Esophagus muscularis mucosa (tissue), 4 donors: ENCODE data around the gene AKT1. TPM values are rescaled to one million over a fixed set of nuclear protein-coding genes. Genes with fewer than 3 reads are reported as not detected.
A peak's percentile ranks its signal among the peaks of the same experiment; 100 is the strongest.

Experiments
- DNase-seq: peaks from one replicate; pipeline ENCODE4 v3.0.0-alpha.2; 2017; ENCODE audit errors: extremely low spot score
- H3K27ac ChIP-seq, 4 donors: fragments of 200-600 bp; sonication (generic); replicated peaks in 1 of 4; 1 replicate in 3 of 4; 2 replicates in 1 of 4; pipeline ENCODE4 v1.5.1; 2016 to 2019; ENCODE audit warnings: mild to moderate bottlenecking in 1 of 4
- H3K27me3 ChIP-seq, 4 donors: fragments of 200-600 bp; sonication (generic); one replicate each; pipeline versions ENCODE4 v1.5.1 to v1.6.0; 2016 to 2019
- H3K36me3 ChIP-seq, 4 donors: fragments of 200-600 bp; sonication (generic); one replicate each; pipeline ENCODE4 v1.5.1; 2016 to 2019
- H3K4me1 ChIP-seq, 4 donors: fragments of 200-600 bp; sonication (generic); one replicate each; pipeline ENCODE4 v1.5.1; 2016 to 2019
- H3K4me3 ChIP-seq, 4 donors: fragments of 200-600 bp; sonication (generic); 1 replicate in 2 of 4; 2 replicates in 2 of 4; pipeline ENCODE4 v1.5.1; 2016 to 2019; ENCODE audit warnings: mild to moderate bottlenecking in 4 of 4, moderate library complexity in 1 of 4
- H3K9me3 ChIP-seq, 4 donors: fragments of 200-600 bp; sonication (generic); 1 replicate in 3 of 4; 2 replicates in 1 of 4; pipeline ENCODE4 v1.5.1; 2016 to 2019
- CTCF ChIP-seq, 3 experiments: fragments of 200-600 bp in 2 of 3; fragments of 450-650 bp in 1 of 3; sonication (generic) in 2 of 3; IDR thresholded peaks; one replicate each; pipeline ENCODE4 v1.5.1; 2017 to 2019; ENCODE audit warnings: antibody characterized with exemption in 3 of 3, mild to moderate bottlenecking in 2 of 3, moderate library complexity in 1 of 3
- EP300 ChIP-seq: sonication (generic); formaldehyde crosslinking; IDR thresholded peaks from one replicate; pipeline ENCODE4 v1.6.1; 2017; ENCODE audit warnings: antibody characterized with exemption
- POLR2A ChIP-seq: fragments of 450-650 bp; IDR thresholded peaks from one replicate; pipeline ENCODE4 v1.6.1; 2017; ENCODE audit warnings: antibody characterized with exemption, moderate library complexity, mild to moderate bottlenecking, low read depth
- POLR2AphosphoS5 ChIP-seq, 2 donors: sonication (generic); formaldehyde crosslinking; IDR thresholded peaks; one replicate each; pipeline ENCODE4 v1.6.1; 2017; ENCODE audit warnings: antibody characterized with exemption in 2 of 2
- WGBS: methylation state at CpG from one replicate; pipeline ENCODE4 v1.1.5; 2018; 5-methylcytosine and 5-hydroxymethylcytosine counted together
- intact Hi-C: fragments of 100-400 bp; cut with DNase I; formaldehyde crosslinking; loops from one replicate; pipeline ENCODE4 v1.15.1; 2023
- total RNA-seq, 4 donors: library from RNA; depleted of rRNA; stranded (reverse); fragments of >200 nt; gene quantifications; one replicate each; pipeline versions ENCODE4 v1.1.0 to v1.2.1, GENCODE V29; 2016

The AKT1 gene
- total RNA-seq, 4 donors from 2014 or later = 162 to 267 (median 187) TPM

GRCh38 chr14:104821971-104822608 lies 26.5 kb upstream of the AKT1 start:
- no peaks in the 10 kb centered on the region for H3K27me3 ChIP-seq
- WGBS = 88% methylated on average over 25 of the region's 27 CpGs
- intact Hi-C loops = no loop called here
- H3K4me3 ChIP-seq = no peak overlapping the region
- no peak overlapping the region for H3K27ac ChIP-seq
- no peak for TF ChIP-seq CTCF (IDR thresholded peaks at IDR 0.05)
- no peak for TF ChIP-seq POLR2AphosphoS5 (IDR thresholded peaks at IDR 0.05)
- no peak for TF ChIP-seq POLR2A
- no peak for TF ChIP-seq EP300
- H3K9me3 ChIP-seq = no peaks in the 10 kb centered on the region
- no peaks in the 10 kb centered on the region for H3K36me3 ChIP-seq
- no peak for DNase-seq
- H3K4me1 ChIP-seq = peaks cover 19 to 35% (median 32%) of the 10 kb centered on the region in 4 donors

GRCh38 chr14:104821229-104821945 lies 25.8 kb upstream of the AKT1 start:
- 79% methylated on average over 13 of the region's 23 CpGs for WGBS
- H3K9me3 ChIP-seq = no peaks in the 10 kb centered on the region
- peaks cover 22 to 37% (median 33%) of the 10 kb centered on the region in 4 donors for H3K4me1 ChIP-seq
- no peak for TF ChIP-seq CTCF (IDR thresholded peaks at IDR 0.05)
- TF ChIP-seq POLR2A = no peak
- no peak for TF ChIP-seq POLR2AphosphoS5 (IDR thresholded peaks at IDR 0.05)
- no peak for TF ChIP-seq EP300
- no peak overlapping the region for H3K4me3 ChIP-seq
- H3K27ac ChIP-seq = no peak overlapping the region
- no peak for DNase-seq
- no peaks in the 10 kb centered on the region for H3K36me3 ChIP-seq
- intact Hi-C loops = no loop called here
- no peaks in the 10 kb centered on the region for H3K27me3 ChIP-seq

GRCh38 chr14:104820669-104821228 lies 25.2 kb upstream of the AKT1 start:
- Histone ChIP-seq H3K27ac (no peak overlapping the region), H3K4me1 (peaks cover 18 to 33% (median 30%) of the 10 kb centered on the region in 4 donors), H3K36me3 (no peaks in the 10 kb centered on the region), H3K27me3 (no peaks in the 10 kb centered on the region), H3K4me3 (no peak overlapping the region), H3K9me3 (no peaks in the 10 kb centered on the region)
- no peak for DNase-seq
- WGBS = 38% methylated on average over 12 of the region's 22 CpGs
- TF ChIP-seq POLR2A (no peak), CTCF (IDR thresholded peaks at IDR 0.05) (peak; percentile 19 to 58 (median 53)), EP300 (no peak), POLR2AphosphoS5 (IDR thresholded peaks at IDR 0.05) (peak in 1 of 2 donors; percentile 30)
- intact Hi-C loops = no loop called here

- H3K27ac ChIP-seq = no peak overlapping the region
- H3K9me3 ChIP-seq = no peaks in the 10 kb centered on the region
- intact Hi-C loops = no loop called here
- peaks cover 23 to 41% (median 36%) of the 10 kb centered on the region in 4 donors for H3K4me1 ChIP-seq
- no peaks in the 10 kb centered on the region for H3K36me3 ChIP-seq
- no peaks in the 10 kb centered on the region for H3K27me3 ChIP-seq
- H3K4me3 ChIP-seq = no peak overlapping the region
- 83% methylated on average over 11 of the region's 12 CpGs for WGBS
- no peak for DNase-seq
- TF ChIP-seq POLR2AphosphoS5 (IDR thresholded peaks at IDR 0.05) (no peak), POLR2A (no peak), EP300 (no peak), CTCF (IDR thresholded peaks at IDR 0.05) (no peak)
Measured at GRCh38 chr14:104819361-104819781, 23.8 kb upstream of the AKT1 start.
